Common myeloid progenitor, CD34-positive (primary cell): ENCODE results near the gene IL1RL2.

Experiments used
- CTCF ChIA-PET: fragments of 350-600 bp; sonication (Branson Sonifier 250); formaldehyde crosslinking; loops from one replicate; lab custom pipeline; 2021; ENCODE audit warnings: antibody characterized with exemption; lab: Charles Lee
- POLR2A ChIA-PET: fragments of 350-600 bp; sonication (Branson Sonifier 250); formaldehyde crosslinking; loops from one replicate; lab custom pipeline; 2021; ENCODE audit warnings: antibody characterized with exemption; lab: Charles Lee
- DNase-seq, 3 donors: peaks; one replicate each; pipeline versions ENCODE4 v3.0.0 to v3.0.0-alpha.2; 2013
- H3K27ac ChIP-seq, 2 experiments: 1 replicate in 1 of 2; 2 replicates in 1 of 2; pipeline ENCODE4 v1.7.0; 2013; ENCODE audit warnings: inconsistent platforms in 2 of 2, low read length in 2 of 2, mild to moderate bottlenecking in 2 of 2, low read depth in 1 of 2, moderate library complexity in 1 of 2; ENCODE audit not compliant: severe bottlenecking in 2 of 2, insufficient read depth in 1 of 2, poor library complexity in 1 of 2
- H3K27me3 ChIP-seq, 5 experiments: replicated peaks in 2 of 5; 1 replicate in 3 of 5; 2 replicates in 2 of 5; pipeline versions ENCODE4 v1.6.1 to v1.7.0; 2013; ENCODE audit warnings: low read length in 4 of 5, mild to moderate bottlenecking in 2 of 5, moderate library complexity in 2 of 5, inconsistent platforms in 1 of 5; ENCODE audit not compliant: insufficient read depth in 5 of 5, control insufficient read depth in 4 of 5
- H3K36me3 ChIP-seq, 4 experiments: 1 replicate in 2 of 4; 2 replicates in 2 of 4; pipeline versions ENCODE4 v1.6.1 to v1.7.0; 2013; ENCODE audit warnings: low read length in 3 of 4, control low read depth in 1 of 4, mild to moderate bottlenecking in 1 of 4; ENCODE audit not compliant: control insufficient read depth in 4 of 4, insufficient read depth in 4 of 4
- H3K4me1 ChIP-seq, 4 experiments: 1 replicate in 3 of 4; 2 replicates in 1 of 4; pipeline versions ENCODE4 v1.6.1 to v1.7.1; 2013; ENCODE audit warnings: low read length in 3 of 4, mild to moderate bottlenecking in 3 of 4, control low read depth in 1 of 4, inconsistent platforms in 1 of 4, moderate library complexity in 1 of 4; ENCODE audit not compliant: control insufficient read depth in 4 of 4, insufficient read depth in 4 of 4; ENCODE audit errors: control extremely low read depth in 1 of 4
- H3K4me3 ChIP-seq, 7 experiments: 1 replicate in 4 of 7; 2 replicates in 3 of 7; pipeline versions ENCODE4 v1.5.1 to v1.7.0; 2013; ENCODE audit warnings: mild to moderate bottlenecking in 7 of 7, low read length in 6 of 7, moderate library complexity in 6 of 7, inconsistent platforms in 2 of 7, low read depth in 2 of 7, control low read depth in 1 of 7; ENCODE audit not compliant: insufficient read depth in 4 of 7, control insufficient read depth in 1 of 7; ENCODE audit errors: extremely low read depth in 1 of 7
- H3K9me3 ChIP-seq, 5 experiments: 1 replicate in 4 of 5; 2 replicates in 1 of 5; pipeline versions ENCODE4 v1.6.1 to v1.7.1; 2013; ENCODE audit warnings: low read length in 4 of 5, mild to moderate bottlenecking in 2 of 5, inconsistent platforms in 1 of 5, low read depth in 1 of 5, moderate library complexity in 1 of 5; ENCODE audit not compliant: control insufficient read depth in 4 of 5, insufficient read depth in 2 of 5; ENCODE audit errors: control extremely low read depth in 1 of 5
- WGBS: methylation state at CpG from one replicate; pipeline ENCODE4 v1.1.5; 2013; ENCODE audit not compliant: insufficient coverage; 5-methylcytosine and 5-hydroxymethylcytosine counted together

IL1RL2 gene

DNA sequence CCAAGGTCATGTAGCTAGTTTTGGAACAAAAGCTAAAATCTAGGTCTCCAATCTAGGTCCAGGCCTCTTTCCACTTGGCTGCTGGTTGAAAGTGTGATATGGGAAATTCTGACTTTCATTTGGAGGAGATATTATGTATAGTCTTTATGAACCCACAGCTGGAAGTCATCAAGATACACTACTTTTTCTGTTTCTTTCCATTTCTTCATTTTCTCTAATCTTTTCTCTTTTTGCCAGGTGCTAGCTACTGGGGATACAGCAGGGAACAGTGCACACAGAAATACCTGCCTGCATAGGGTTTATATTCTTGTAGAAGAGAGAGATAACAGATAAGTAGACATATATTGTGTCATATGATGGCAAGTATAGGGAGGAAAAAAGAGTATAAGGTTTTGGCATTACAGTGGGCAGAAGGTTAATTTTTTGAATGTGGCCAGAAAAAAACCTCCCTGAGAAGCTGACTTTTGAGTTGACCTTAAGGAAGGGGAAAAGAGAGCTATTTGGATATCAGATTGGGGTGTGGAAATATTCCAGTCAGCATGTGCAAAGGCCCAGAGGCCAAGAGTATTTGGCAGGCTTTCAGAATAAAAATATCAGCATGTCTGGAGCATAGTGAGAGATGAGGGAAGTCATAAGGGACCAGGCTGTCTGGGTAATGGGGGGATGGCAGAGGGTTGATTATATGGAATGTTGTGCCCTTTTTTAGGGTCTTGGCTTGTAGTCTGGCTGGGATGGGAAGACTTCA, 28.6 kb upstream of the IL1RL2 start:
- Histone ChIP-seq H3K27ac (no peak overlapping the region), H3K4me1 (no peaks in the 10 kb centered on the region), H3K36me3 (no peaks in the 10 kb centered on the region), H3K27me3 (no peaks in the 10 kb centered on the region), H3K9me3 (peaks cover 0 to 1% (median 0%) of the 10 kb centered on the region in 5 experiments), H3K4me3 (no peak overlapping the region)
- DNase-seq, result no peak
- ChIA-PET CTCF (interaction anchor here (0.7 to 3.1 kb wide), 3 partner anchors 9 to 138 kb away, joined by 3 to 17 read pairs (median 7); no protein-coding TSS in a partner anchor), POLR2A (no interaction called here)

DNA sequence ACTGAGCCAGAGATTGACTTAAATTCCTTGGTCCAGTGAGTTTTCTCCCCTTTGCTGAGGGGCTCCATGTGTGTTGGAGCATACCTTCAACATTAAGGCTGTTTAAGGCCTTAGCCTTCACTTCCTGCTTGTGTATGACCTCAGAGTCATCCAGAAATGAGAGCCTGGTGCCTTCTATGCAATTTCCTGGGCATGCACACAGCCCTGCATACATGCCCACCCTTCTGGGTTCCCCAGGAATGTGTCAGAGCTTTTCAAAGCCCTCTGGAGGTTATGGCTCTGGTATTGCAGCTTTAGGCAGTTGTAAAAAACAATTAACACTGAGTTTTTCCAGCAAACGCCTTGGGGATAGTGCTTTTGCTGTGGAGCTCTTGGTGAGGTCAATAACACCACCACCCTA, 27.5 kb upstream of the IL1RL2 start:
- ChIA-PET CTCF (interaction anchor here (1.0 to 1.5 kb wide), 3 partner anchors 17 to 153 kb away, joined by 3 to 4 read pairs (median 4); partner anchors contain the start of gene IL1R1), POLR2A (no interaction called here)
- peaks cover 0 to 1% (median 0%) of the 10 kb centered on the region in 5 experiments for H3K9me3 ChIP-seq
- H3K4me1 ChIP-seq, result no peaks in the 10 kb centered on the region
- no peaks in the 10 kb centered on the region for H3K36me3 ChIP-seq
- H3K27me3 ChIP-seq, result no peaks in the 10 kb centered on the region
- no peak overlapping the region for H3K27ac ChIP-seq
- WGBS, result 86% methylated on average over 1 of the region's 1 CpG
- H3K4me3 ChIP-seq, result no peak overlapping the region
- peak in 2 of 3 donors; percentile 1 to 22 for DNase-seq

DNA sequence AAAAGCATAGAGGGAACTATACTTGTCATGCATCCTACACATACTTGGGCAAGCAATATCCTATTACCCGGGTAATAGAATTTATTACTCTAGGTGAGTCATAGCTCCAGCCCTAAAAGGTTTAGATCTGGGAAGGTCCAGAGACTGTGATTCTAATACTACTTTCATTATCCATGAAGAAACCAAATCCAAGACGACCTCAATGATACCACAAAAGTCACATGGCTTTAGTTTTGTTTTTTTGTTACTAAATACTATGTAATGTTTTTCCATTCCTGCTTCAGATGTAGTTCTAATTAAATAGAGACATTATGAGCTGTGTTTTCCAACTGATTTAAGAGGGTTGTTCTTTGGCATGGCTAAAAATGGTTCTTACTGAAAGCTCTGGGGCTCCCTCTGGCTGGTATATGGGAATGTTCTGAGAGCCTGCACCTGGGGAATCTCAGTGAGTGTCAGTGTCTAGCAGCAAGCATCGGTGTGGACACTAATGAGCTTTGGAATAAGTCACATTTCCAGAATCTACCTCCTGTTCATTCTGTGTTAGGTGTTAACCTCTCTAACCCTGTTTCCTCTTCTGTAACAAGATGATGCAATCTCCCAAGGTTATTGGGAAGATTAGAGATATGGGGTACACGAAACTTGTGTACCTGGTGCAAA, 20.5 kb upstream of the IL1RL2 start:
- POLR2A ChIA-PET, result no interaction called here
- 60% methylated on average over 1 of the region's 4 CpGs for WGBS

DNA sequence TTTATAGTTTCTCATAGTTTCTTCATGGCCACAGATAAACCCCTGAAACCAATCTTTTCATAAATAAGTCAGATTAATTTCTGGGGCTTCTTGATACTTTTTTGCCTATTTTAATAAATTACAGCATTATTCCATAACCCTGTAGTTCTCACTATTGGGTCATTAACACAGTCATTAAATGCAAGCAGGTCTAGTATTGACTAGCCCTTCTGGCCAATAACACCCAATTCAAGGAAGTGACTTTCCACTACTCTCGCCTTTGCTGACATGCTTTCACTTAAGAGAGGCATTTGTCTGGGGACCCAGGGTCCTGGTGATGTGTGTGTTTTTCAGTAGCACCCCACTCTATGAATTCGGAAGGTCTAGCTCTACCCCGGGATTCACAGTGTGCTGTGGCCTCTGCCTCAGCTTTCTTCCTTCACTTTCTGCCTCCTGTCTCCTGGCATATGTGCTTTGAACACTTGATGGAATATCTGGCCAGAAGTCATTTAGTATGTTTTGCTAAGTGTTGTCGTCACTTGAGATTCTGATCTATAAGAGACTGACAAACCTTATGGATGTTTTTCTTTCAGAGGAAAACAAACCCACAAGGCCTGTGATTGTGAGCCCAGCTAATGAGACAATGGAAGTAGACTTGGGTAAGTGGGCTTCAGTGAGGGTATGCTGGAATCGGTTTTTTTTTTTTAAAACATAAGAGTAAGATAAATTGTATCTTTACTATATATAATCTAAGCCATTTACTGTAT, 18.6 kb upstream of the IL1RL2 start:
- no peaks in the 10 kb centered on the region for H3K27me3 ChIP-seq
- peaks cover 0 to 5% (median 1%) of the 10 kb centered on the region in 4 experiments for H3K4me1 ChIP-seq
- H3K4me3 ChIP-seq, result no peak overlapping the region
- H3K36me3 ChIP-seq, result no peaks in the 10 kb centered on the region
- H3K27ac ChIP-seq, result no peak overlapping the region
- ChIA-PET CTCF (interaction anchor here (4.3 kb wide), 1 partner anchor 12 kb away, joined by 17 read pairs; no protein-coding TSS in a partner anchor), POLR2A (no interaction called here)
- WGBS, result 100% methylated on average over 2 of the region's 5 CpGs
- no peaks in the 10 kb centered on the region for H3K9me3 ChIP-seq
- no peak for DNase-seq

More for the DNA sequence above, 20.5 kb upstream of the IL1RL2 start:
- Histone ChIP-seq H3K4me1 (no peaks in the 10 kb centered on the region), H3K27me3 (no peaks in the 10 kb centered on the region), H3K27ac (no peak overlapping the region), H3K36me3 (no peaks in the 10 kb centered on the region), H3K9me3 (no peaks in the 10 kb centered on the region), H3K4me3 (no peak overlapping the region)
- CTCF ChIA-PET, result interaction anchor here (0.8 to 4.3 kb wide), 24 partner anchors 10 to 282 kb away, joined by 3 to 40 read pairs (median 4); partner anchors contain the start of gene IL1R1
- peak; percentile 29 to 57 (median 52) for DNase-seq

DNA sequence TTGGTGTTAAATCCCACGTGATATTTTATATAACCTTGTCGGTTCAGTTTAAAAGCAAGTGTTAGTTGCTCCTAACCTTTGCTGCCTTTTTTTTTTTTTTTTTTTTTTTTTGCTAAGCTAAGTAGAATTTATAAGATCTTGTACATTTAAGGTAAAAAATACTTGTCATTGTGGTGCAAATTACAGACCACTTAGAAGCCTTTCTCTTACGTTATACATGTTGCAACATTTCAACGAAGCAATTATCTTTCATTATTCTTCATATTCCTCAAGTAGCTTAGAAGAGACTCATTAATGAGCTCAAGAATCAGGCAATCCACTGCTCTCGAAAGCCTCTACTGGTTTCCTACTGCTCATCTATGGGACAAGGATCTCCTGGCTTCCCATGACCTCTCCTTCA, 14.9 kb upstream of the IL1RL2 start:
- DNase-seq, result peak in 1 of 3 donors; percentile 8
- no peaks in the 10 kb centered on the region for H3K9me3 ChIP-seq
- H3K4me1 ChIP-seq, result peaks cover 0 to 5% (median 1%) of the 10 kb centered on the region in 4 experiments
- no peak overlapping the region for H3K27ac ChIP-seq
- POLR2A ChIA-PET, result no interaction called here
- no peaks in the 10 kb centered on the region for H3K36me3 ChIP-seq
- CTCF ChIA-PET, result interaction anchor here (1.9 kb wide), 1 partner anchor 152 kb away, joined by 5 read pairs; no protein-coding TSS in a partner anchor
- WGBS, result 100% methylated on average over 1 of the region's 5 CpGs
- no peaks in the 10 kb centered on the region for H3K27me3 ChIP-seq
- H3K4me3 ChIP-seq, result no peak overlapping the region

DNA sequence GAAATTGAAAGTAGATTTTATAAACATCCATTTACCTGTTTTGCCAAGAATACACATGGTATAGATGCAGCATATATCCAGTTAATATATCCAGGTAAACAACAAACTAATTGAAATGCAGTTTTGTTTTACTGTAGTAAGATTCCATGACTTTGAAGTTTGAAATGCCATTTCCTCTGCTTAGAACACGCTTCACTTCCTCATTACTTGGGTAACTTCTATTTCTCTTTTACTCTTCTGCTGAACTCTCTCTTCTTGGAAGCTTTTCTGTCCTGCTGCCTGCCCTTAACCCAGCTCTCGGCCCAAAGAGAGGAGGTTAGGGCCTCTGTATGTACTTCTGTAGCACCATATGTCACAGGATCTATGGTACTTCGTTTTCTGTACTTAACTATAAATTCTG, 14.1 kb upstream of the IL1RL2 start:
- POLR2A ChIA-PET, result no interaction called here
- no peaks in the 10 kb centered on the region for H3K9me3 ChIP-seq
- H3K4me3 ChIP-seq, result no peak overlapping the region
- no peaks in the 10 kb centered on the region for H3K27me3 ChIP-seq
- no peak overlapping the region for H3K27ac ChIP-seq
- no peaks in the 10 kb centered on the region for H3K36me3 ChIP-seq
- WGBS, result 25% methylated on average over 1 of the region's 3 CpGs
- peak in 1 of 3 donors; percentile 21 for DNase-seq
- CTCF ChIA-PET, result interaction anchor here (1.2 to 1.9 kb wide), 3 partner anchors 37 to 153 kb away, joined by 3 to 5 read pairs (median 3); no protein-coding TSS in a partner anchor
- H3K4me1 ChIP-seq, result peaks cover 0 to 5% (median 1%) of the 10 kb centered on the region in 4 experiments
